Left lung (tissue), 10 donors: ENCODE measurements around the gene SVEP1. TPM values are rescaled to one million over a fixed set of nuclear protein-coding genes. Genes with fewer than 3 reads are reported as not detected.
A peak's percentile ranks its signal among the peaks of the same experiment; 100 is the strongest.

ENCODE experiments used
- ATAC-seq: fragments of 200-7000 bp; cut with Tn5 transposase; one replicate; pipeline ENCODE4 v1.9.1; 2020; ENCODE audit warnings: moderate library complexity
- DNase-seq, 4 donors: peaks; one replicate each; pipeline ENCODE4 v3.0.0-alpha.2; 2013 to 2020
- H3K27ac ChIP-seq, 2 donors: fragments of 200-600 bp; sonication (generic) in 1 of 2; one replicate each; pipeline versions ENCODE4 v1.5.0 to v1.8.0; 2020 to 2021
- H3K27me3 ChIP-seq, 2 donors: fragments of 200-600 bp; sonication (generic) in 1 of 2; one replicate each; pipeline versions ENCODE4 v1.5.0 to v1.8.0; 2020 to 2021
- H3K36me3 ChIP-seq, 2 donors: fragments of 200-600 bp; sonication (generic) in 1 of 2; one replicate each; pipeline versions ENCODE4 v1.5.0 to v1.8.0; 2020 to 2021
- H3K4me1 ChIP-seq, 2 donors: fragments of 200-600 bp; one replicate each; pipeline ENCODE4 v1.8.0; 2021
- H3K4me3 ChIP-seq, 2 donors: fragments of 200-600 bp; sonication (generic) in 1 of 2; one replicate each; pipeline versions ENCODE4 v1.5.0 to v1.8.0; 2020 to 2021; ENCODE audit warnings: mild to moderate bottlenecking in 1 of 2
- H3K9me3 ChIP-seq, 2 donors: fragments of 200-600 bp; sonication (generic) in 1 of 2; one replicate each; pipeline versions ENCODE4 v1.5.0 to v1.8.0; 2020 to 2021
- intact Hi-C, 2 donors: fragments of 100-400 bp; cut with DNase I; formaldehyde crosslinking; loops; one replicate each; pipeline versions ENCODE4 v1.11.2 to v1.14.2; 2022
- polyA plus RNA-seq, 6 donors: library from polyadenylated mRNA; unstranded; fragments of 120-200 nt; gene quantifications; one replicate each; pipeline ENCODE4 v1.2.1, GENCODE V29; 2013; ENCODE audit not compliant: insufficient read length in 6 of 6
- total RNA-seq, 2 donors: library from RNA; stranded (reverse); fragmentation: NEBNext Ultra II Directional; extraction: Animal tissue kit (Norgen Biotek cat#: 25700); gene quantifications; one replicate each; pipeline ENCODE4 v1.2.1, GENCODE V29; 2021
- TF ChIP-seq, protein P1 (sequence below), 2 donors: fragments of 200-600 bp; sonication (generic) in 1 of 2; IDR thresholded peaks; one replicate each; pipeline versions ENCODE4 v1.5.0 to v1.8.0; 2021; ENCODE audit warnings: antibody characterized with exemption in 2 of 2
- donor health status: DM: no; HTN: yes; CAD: no.
- donor health status: DM: no; HTN: no; CAD: no.

Gene SVEP1
- total and polyA plus RNA-seq, 8 donors, result 21.7 to 36.2 (median 27.7) TPM

GRCh38 chr9:110457245-110457644 lies 122.3 kb downstream of the SVEP1 start:
- Histone ChIP-seq H3K4me3 (no peak overlapping the region), H3K36me3 (no peaks in the 10 kb centered on the region), H3K9me3 (no peaks in the 10 kb centered on the region), H3K27me3 (no peaks in the 10 kb centered on the region), H3K4me1 (no peaks in the 10 kb centered on the region), H3K27ac (no peak overlapping the region)
- DNase-seq (no peak), ATAC-seq (no peak)
- intact Hi-C loops, result no loop called here
- TF ChIP-seq, protein P1, sequence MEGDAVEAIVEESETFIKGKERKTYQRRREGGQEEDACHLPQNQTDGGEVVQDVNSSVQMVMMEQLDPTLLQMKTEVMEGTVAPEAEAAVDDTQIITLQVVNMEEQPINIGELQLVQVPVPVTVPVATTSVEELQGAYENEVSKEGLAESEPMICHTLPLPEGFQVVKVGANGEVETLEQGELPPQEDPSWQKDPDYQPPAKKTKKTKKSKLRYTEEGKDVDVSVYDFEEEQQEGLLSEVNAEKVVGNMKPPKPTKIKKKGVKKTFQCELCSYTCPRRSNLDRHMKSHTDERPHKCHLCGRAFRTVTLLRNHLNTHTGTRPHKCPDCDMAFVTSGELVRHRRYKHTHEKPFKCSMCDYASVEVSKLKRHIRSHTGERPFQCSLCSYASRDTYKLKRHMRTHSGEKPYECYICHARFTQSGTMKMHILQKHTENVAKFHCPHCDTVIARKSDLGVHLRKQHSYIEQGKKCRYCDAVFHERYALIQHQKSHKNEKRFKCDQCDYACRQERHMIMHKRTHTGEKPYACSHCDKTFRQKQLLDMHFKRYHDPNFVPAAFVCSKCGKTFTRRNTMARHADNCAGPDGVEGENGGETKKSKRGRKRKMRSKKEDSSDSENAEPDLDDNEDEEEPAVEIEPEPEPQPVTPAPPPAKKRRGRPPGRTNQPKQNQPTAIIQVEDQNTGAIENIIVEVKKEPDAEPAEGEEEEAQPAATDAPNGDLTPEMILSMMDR (IDR thresholded peaks at IDR 0.05), result no peak

GRCh38 chr9:110456681-110457080 lies 122.9 kb downstream of the SVEP1 start:
- TF ChIP-seq, protein P1 (IDR thresholded peaks at IDR 0.05), result no peak
- DNase-seq (peak in 2 of 4 donors; percentile 12 to 24), ATAC-seq (no peak)
- no peaks in the 10 kb centered on the region for H3K9me3 ChIP-seq
- H3K27ac ChIP-seq, result no peak overlapping the region
- H3K36me3 ChIP-seq, result no peaks in the 10 kb centered on the region
- intact Hi-C loops, result no loop called here
- H3K4me1 ChIP-seq, result no peaks in the 10 kb centered on the region
- no peak overlapping the region for H3K4me3 ChIP-seq
- H3K27me3 ChIP-seq, result no peaks in the 10 kb centered on the region

DNA sequence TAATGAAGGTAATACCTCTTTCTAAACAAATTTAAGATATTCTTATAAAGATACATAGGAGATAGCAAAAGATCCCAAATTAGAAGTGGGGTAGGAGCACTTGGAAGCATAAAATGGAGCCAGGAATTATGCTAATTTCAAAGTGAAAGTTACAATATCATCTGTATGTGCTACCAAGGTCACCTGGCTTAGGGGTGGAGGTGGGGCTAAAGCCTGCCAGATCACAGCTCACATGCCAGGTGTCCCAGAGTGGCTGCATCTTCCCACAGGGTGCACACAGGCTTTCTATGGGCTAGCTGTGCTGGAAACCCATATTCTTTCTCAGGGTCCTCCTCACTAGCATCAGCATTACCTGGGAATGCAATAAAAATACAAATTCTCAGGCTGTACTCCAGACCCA lies 123.7 kb downstream of the SVEP1 start:
- no peaks in the 10 kb centered on the region for H3K36me3 ChIP-seq
- intact Hi-C loops, result no loop called here
- no peak overlapping the region for H3K27ac ChIP-seq
- no peak for DNase-seq
- H3K4me3 ChIP-seq, result no peak overlapping the region
- no peaks in the 10 kb centered on the region for H3K9me3 ChIP-seq
- no peaks in the 10 kb centered on the region for H3K27me3 ChIP-seq
- H3K4me1 ChIP-seq, result no peaks in the 10 kb centered on the region
- TF ChIP-seq, protein P1 (IDR thresholded peaks at IDR 0.05), result no peak
- no peak for ATAC-seq

- no peak for DNase-seq
- TF ChIP-seq, protein P1 (IDR thresholded peaks at IDR 0.05), result peak; percentile 28 to 39
- H3K27ac ChIP-seq, result no peak overlapping the region
- H3K36me3 ChIP-seq, result no peaks in the 10 kb centered on the region
- no peaks in the 10 kb centered on the region for H3K4me1 ChIP-seq
- no peaks in the 10 kb centered on the region for H3K9me3 ChIP-seq
- H3K4me3 ChIP-seq, result no peak overlapping the region
- no peaks in the 10 kb centered on the region for H3K27me3 ChIP-seq
- intact Hi-C loops, result no loop called here
- ATAC-seq, result no peak
Observed at GRCh38 chr9:110452227-110452801, 127.2 kb downstream of the SVEP1 start.

- no peak overlapping the region for H3K4me3 ChIP-seq
- H3K27me3 ChIP-seq, result no peaks in the 10 kb centered on the region
- TF ChIP-seq, protein P1 (IDR thresholded peaks at IDR 0.05), result no peak
- H3K27ac ChIP-seq, result no peak overlapping the region
- no peak for DNase-seq
- intact Hi-C loops, result no loop called here
- no peaks in the 10 kb centered on the region for H3K36me3 ChIP-seq
- no peaks in the 10 kb centered on the region for H3K4me1 ChIP-seq
- ATAC-seq, result no peak
- H3K9me3 ChIP-seq, result no peaks in the 10 kb centered on the region
Observed at GRCh38 chr9:110451726-110452125, 127.8 kb downstream of the SVEP1 start.
